Neutrophil (primary cell): ENCODE measurements around the gene TAF7.
A peak's percentile ranks its signal among the peaks of the same experiment; 100 is the strongest.

Source experiments
- H3K27ac ChIP-seq: fragments of 200-600 bp; sonication (generic); 2 replicates; pipeline ENCODE4 v1.5.1; 2016; ENCODE audit warnings: mild to moderate bottlenecking, moderate library complexity
- H3K27me3 ChIP-seq: fragments of 200-600 bp; sonication (generic); 2 replicates; pipeline ENCODE4 v1.6.0; 2016; ENCODE audit warnings: mild to moderate bottlenecking
- H3K36me3 ChIP-seq: fragments of 200-600 bp; sonication (generic); 2 replicates; pipeline ENCODE4 v1.5.1; 2017
- H3K4me1 ChIP-seq, 2 experiments: fragments of 200-600 bp in 1 of 2; sonication (generic) in 1 of 2; 1 replicate in 1 of 2; 2 replicates in 1 of 2; pipeline versions ENCODE4 v1.5.1 to v1.6.1; 2013 to 2016; ENCODE audit warnings: low read depth in 1 of 2, low read length in 1 of 2, mild to moderate bottlenecking in 1 of 2, moderate library complexity in 1 of 2; ENCODE audit not compliant: control insufficient read depth in 1 of 2, insufficient read depth in 1 of 2
- H3K4me3 ChIP-seq, 2 experiments: fragments of 200-600 bp in 1 of 2; sonication (generic) in 1 of 2; 1 replicate in 1 of 2; 2 replicates in 1 of 2; pipeline ENCODE4 v1.5.1; 2013 to 2016; ENCODE audit warnings: low read depth in 1 of 2, low read length in 1 of 2, mild to moderate bottlenecking in 1 of 2, moderate library complexity in 1 of 2
- H3K9me3 ChIP-seq: fragments of 200-600 bp; sonication (generic); 2 replicates; pipeline ENCODE4 v1.5.1; 2016
- TF ChIP-seq, protein P1 (sequence below): fragments of 200-600 bp; sonication (generic); IDR thresholded peaks from 2 replicates; pipeline ENCODE4 v1.5.1; 2016; ENCODE audit warnings: antibody characterized with exemption

Gene TAF7, protein sequence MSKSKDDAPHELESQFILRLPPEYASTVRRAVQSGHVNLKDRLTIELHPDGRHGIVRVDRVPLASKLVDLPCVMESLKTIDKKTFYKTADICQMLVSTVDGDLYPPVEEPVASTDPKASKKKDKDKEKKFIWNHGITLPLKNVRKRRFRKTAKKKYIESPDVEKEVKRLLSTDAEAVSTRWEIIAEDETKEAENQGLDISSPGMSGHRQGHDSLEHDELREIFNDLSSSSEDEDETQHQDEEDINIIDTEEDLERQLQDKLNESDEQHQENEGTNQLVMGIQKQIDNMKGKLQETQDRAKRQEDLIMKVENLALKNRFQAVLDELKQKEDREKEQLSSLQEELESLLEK

DNA sequence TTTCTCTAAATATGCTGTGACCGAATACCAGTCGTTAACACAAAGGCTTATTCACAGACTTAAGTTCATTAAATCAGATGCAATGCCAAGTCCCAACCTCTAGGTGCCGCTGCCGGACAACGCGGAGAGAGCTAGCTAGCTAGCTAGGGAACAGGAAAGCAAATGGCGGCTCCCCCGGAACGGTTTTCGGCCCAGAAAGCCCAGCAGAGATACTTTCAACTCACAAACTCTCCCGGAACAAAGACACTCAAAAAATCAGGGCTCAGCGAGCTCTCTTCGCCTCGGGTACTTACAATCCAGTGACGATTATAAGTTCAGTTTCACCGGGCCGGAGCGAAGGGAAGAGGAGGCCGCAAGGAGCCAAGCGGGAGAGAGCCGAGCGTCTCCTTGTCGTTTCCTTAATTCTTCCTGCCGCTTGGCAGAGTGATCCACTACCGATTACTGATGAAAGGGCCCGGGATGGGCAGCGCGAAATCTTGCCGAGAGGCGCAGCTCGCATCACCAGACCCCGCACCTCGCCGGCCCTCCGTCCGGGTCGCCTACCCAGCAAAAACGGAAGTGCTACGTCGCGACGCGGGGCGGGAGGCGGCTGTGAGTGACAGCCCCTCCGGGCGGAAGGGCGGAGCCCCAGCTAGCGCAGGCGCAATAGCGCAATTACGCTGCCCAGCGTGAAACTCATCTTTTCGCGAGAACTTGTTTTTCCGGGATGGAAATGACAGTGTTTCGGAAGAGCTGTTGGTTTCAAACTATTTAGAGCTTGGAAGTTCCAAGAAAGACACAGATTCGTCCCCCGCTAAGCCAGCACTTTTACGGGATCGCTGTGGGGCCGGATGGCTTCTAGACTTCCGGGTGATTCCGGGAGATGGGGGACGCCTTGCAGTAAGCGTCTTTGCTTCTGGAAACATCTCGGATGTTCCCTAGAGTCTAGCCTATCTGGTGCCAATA lies at the start of gene TAF7:
TSS of gene TAF7 (minus strand) at position 560 of the 945 bp plus-strand sequence. CDS start 740 bp downstream, outside the sequence.
- Histone ChIP-seq H3K27me3 (peaks cover 16% of the 10 kb centered on the region), H3K36me3 (no peaks in the 10 kb centered on the region), H3K4me1 (peaks cover 12 to 15% of the 10 kb centered on the region in 2 experiments), H3K9me3 (peaks cover 33% of the 10 kb centered on the region), H3K27ac (peak within 1 kb of the TSS; percentile 95), H3K4me3 (peak within 1 kb of the TSS; percentile 81)
- TF ChIP-seq, protein P1, sequence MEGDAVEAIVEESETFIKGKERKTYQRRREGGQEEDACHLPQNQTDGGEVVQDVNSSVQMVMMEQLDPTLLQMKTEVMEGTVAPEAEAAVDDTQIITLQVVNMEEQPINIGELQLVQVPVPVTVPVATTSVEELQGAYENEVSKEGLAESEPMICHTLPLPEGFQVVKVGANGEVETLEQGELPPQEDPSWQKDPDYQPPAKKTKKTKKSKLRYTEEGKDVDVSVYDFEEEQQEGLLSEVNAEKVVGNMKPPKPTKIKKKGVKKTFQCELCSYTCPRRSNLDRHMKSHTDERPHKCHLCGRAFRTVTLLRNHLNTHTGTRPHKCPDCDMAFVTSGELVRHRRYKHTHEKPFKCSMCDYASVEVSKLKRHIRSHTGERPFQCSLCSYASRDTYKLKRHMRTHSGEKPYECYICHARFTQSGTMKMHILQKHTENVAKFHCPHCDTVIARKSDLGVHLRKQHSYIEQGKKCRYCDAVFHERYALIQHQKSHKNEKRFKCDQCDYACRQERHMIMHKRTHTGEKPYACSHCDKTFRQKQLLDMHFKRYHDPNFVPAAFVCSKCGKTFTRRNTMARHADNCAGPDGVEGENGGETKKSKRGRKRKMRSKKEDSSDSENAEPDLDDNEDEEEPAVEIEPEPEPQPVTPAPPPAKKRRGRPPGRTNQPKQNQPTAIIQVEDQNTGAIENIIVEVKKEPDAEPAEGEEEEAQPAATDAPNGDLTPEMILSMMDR: peak; percentile 91

GRCh38 chr5:141366016-141366896 lies 45.7 kb upstream of the TAF7 start:
- H3K27ac ChIP-seq: no peak overlapping the region
- TF ChIP-seq, protein P1: no peak
- no peaks in the 10 kb centered on the region for H3K36me3 ChIP-seq
- peaks cover 43% of the 10 kb centered on the region for H3K9me3 ChIP-seq
- H3K27me3 ChIP-seq: peaks cover 100% of the 10 kb centered on the region
- no peaks in the 10 kb centered on the region for H3K4me1 ChIP-seq
- no peak overlapping the region for H3K4me3 ChIP-seq

GRCh38 chr5:141363952-141364660 lies 43.5 kb upstream of the TAF7 start, which contains the start of gene PCDHGA5:
Gene PCDHGA5, plus strand, starts transcription at chr5:141364162. Its CDS starts 169 bp downstream, at chr5:141364331.
- H3K36me3 ChIP-seq: no peaks in the 10 kb centered on the region
- H3K27me3 ChIP-seq: peaks cover 100% of the 10 kb centered on the region
- no peaks in the 10 kb centered on the region for H3K4me1 ChIP-seq
- no peak within 1 kb of the TSS for H3K27ac ChIP-seq
- TF ChIP-seq, protein P1: no peak
- peaks cover 51% of the 10 kb centered on the region for H3K9me3 ChIP-seq
- no peak within 1 kb of the TSS for H3K4me3 ChIP-seq

GRCh38 chr5:141362719-141363118 lies 42.1 kb upstream of the TAF7 start:
- no peaks in the 10 kb centered on the region for H3K4me1 ChIP-seq
- H3K4me3 ChIP-seq: no peak overlapping the region
- peaks cover 45% of the 10 kb centered on the region for H3K9me3 ChIP-seq
- H3K27ac ChIP-seq: no peak overlapping the region
- H3K27me3 ChIP-seq: peaks cover 100% of the 10 kb centered on the region
- no peaks in the 10 kb centered on the region for H3K36me3 ChIP-seq
- TF ChIP-seq, protein P1: no peak
